ENCODE results near the gene KRTAP5-3.
A peak's percentile ranks its signal among the peaks of the same experiment; 100 is the strongest.
"Not testable (repeated sequence)": the region's sequence is repeated elsewhere in the genome, so short reads cannot be mapped to it uniquely, and the experiment has no call there.

KRTAP5-3 gene, protein sequence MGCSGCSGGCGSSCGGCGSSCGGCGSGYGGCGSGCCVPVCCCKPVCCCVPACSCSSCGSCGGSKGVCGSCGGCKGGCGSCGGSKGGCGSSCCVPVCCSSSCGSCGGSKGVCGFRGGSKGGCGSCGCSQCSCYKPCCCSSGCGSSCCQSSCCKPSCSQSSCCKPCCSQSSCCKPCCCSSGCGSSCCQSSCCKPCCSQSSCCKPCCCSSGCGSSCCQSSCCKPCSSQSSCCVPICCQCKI

DNA sequence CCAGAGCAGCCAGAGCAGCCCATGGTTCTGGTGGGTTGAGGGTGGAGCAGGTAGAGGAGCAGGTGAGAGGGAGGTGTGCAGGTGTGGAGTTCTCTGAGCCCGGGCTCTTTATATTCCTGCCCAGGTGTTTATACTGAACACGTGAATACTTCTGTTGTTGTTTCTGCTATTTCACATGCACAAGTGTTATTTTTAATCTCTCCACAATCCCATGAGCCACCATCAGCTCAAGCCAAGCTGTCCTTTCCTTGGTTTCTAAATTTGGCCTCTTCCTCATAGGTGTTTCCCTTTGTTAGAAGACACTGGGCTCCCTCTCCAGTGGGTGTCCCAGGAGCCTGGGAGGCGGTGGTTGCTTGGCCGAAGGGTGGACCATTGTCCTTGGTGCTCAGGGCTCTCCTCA lies at the start of gene KRTAP5-3:
Gene KRTAP5-3 (minus strand): TSS at position 101 of the 400 bp plus-strand sequence. CDS start 78 bp downstream, at position 23.
- no peak for DNase-seq

DNA sequence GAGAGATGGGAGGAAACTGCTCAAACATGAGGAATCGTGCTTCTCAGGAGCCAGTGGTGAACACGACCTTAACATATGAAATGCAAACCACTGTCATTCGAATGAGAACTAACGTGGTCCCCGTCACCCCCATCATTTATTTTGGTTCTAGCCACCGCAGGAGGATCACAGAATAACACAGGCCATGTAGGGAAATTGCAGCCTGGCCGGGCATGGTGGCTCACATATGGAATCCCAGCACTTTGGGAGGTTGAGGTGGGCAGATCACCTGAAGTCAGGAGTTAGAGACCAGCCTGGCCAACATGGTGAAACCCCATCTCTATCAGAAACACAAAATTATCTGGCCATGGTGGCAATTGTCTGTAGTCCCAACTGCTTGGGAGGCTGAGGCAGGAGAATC lies 48.4 kb upstream of the KRTAP5-3 start:
- DNase-seq: no peak

DNA sequence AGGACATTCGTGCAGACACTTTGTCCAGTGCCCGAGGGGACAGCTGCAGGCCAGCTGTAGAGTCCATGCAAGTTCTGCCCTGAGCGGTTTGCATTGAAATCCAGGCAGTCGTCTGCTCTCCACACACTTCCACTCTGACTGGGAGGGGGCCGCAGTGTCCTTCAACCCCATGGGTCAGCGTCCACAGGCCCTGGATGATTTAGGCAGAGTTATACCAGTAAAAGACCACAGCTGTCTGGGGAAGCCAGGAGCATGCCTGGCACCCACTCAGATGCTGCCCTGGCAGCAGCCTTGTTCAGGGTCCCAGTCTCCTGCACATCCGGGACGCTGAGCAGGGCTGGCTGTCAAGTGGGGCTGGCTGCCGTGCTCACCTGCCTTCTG lies 47.8 kb upstream of the KRTAP5-3 start:
- DNase-seq: no peak

DNA sequence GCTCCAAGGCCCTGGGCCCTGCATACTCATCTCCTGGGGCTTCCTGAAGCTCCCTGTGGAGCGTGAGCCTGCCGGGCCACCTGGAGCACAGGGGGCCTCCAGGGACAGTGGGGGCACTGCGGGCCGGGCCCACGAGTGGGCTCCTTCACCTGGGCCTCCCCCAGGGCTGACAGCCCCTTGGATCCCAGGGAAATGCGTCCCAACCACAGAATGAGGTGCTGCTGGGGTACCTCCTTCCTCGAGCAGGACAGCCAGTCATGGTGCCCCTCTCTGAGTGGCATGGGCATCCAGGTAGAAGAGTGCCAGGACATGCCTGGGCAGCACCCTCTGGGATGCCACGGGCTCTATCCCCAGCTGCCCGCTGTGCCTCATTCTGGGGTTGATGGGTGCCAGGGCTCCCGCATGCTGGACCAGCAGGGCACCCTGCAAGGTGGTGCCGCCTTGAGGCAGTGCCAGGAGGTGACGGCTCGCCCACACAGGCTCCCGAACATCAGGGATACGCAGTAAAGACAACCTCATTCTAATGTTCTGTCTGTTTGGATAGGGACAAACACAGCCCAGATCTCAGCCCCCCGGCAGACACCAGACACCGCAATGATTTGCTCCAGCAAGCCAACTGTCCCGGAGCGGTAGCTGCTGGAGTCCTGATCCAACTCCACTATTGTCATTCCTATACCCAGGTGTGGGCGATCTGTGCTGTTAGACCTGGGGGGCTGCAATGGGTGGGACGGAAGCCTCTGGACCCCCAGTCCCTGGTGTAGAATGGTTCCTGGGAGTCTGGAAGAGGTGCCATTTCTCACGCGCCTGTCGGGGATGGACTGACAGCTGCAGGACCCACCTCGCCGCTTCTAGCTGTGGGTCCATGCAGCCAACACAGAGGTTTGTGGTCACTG lies 47.2 kb upstream of the KRTAP5-3 start:
- DNase-seq: no peak

DNA sequence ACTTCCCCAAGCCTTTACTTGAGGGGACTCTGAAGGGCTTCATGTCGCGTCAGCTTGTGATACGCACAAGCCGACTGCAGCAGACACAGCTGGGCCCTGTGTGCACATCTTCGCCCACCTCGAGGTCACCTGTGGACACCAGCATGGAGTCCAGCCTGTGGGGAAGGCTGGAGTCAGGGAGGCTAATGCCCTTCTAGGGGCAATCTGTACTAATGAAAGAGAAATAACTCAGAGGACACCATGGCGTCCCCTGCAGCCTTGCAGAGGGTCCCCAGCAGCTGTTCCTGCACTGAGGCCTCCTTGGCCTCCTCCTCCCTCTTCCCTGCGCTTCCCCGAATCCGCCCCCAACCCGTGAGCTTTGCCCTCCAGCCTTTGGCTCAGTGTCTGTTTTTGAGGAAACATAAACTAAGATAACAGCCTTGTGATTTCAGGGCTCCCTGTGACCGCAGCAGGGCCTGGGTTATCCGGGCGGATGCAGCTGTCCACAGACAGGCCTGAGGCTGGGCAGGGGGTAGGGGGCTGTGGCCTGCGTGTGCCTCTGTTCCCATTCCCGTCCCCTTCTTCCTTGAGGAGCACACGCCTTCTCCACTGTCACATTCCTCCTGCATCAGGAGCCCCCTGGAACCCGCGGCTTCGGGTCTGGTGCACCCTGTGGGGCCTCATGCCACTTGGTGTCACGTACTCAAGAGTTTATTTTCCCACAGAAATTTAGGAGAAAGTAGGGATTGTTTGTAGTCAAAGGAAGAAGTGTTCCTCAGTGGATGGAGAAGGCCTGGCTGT lies 46.3 kb upstream of the KRTAP5-3 start:
- no peak for DNase-seq

DNA sequence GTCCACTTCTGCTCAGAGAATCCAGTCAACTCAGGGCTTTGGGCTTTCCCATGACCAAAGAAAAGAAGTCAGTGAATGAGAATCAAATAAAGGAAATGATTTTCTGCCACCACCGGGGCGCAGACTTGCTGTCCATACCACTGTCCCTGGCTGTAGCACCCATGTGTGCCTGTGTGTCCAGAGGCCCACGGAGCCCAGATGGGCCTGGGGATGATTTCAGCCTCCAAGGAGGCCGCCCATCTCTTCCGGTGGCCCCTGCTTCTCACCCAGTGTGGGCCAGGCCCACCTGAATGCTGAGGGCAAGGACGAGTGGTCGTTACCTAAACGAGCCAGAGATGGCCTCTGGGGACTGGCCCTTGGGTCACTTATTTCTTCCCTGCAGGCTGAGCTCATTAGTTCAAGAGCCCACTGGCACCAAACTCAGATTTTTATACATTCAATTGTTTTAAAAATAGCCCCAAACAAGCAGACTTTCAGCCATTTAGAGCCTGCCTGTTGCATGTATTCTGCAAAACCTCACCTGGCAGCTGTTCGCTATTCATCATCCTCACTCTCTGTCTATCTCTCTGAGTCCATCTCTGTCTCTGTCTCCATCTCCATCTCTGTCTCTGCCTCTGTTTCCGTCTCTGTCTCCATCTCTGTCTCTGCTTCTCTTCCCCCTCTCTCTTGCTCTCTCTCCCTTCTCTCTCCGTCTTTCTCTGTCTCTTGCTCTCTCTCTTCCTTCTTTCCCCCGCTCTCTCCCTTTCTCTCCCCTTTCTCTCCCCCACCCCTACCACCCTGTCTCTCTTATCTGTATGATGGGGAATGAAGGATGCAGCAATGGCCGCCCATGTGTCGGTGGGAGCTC lies 45.5 kb upstream of the KRTAP5-3 start:
- no peak for DNase-seq

DNA sequence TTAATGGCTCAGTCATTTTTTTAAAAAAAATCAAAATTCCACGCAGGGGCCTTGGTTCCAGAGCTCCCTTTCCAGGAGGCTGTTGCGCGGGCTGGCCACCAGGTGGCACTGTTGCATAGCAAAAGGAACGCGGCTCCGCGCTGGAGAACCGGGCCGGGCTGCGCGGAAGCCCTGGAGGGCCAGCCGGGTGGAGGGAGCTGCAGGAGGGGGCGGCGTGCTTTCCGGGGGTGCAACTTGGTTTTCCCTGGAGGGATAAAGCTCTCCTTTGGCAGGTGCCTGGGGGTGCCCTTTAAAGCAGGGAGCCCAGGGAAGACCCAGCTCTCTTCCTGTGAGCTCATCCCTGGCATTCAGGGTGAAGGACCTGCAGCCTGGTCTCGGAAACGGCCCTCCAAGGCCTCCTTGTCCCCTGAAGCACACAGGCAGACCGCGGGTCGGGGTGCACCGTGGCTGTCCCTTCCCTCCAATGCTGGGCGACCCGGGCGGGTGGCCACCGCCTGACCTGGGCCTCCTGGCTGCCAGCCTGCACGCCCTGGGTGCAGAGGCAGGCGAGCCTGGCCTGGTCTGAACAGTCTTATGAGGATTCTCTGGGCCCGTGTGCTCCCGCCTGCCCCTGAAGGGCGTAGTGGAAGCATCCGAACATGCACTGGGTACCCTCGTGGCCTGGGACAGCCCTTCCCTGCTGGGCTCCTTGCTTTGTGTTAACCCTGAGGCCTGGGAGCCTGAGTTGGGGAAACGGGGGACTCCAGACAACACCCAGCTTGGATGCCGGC lies 44.7 kb upstream of the KRTAP5-3 start:
- peak; percentile 15 for DNase-seq

DNA sequence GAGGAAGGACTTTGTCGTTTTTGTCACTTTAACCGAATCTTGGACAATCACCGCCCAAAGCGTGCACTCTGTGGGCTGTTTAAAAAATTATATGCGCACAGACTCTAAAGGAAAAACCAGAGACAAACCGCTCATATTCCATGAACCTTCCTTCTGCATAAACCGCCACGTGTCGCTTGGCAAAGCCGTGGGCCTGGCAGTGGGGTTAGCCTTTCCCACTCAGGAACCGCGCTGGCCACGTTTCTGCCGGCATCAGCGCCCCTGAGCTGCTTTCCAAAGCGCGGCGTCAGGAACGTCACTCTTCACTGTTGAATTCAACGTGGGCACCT lies 44.1 kb upstream of the KRTAP5-3 start:
- DNase-seq: no peak

DNA sequence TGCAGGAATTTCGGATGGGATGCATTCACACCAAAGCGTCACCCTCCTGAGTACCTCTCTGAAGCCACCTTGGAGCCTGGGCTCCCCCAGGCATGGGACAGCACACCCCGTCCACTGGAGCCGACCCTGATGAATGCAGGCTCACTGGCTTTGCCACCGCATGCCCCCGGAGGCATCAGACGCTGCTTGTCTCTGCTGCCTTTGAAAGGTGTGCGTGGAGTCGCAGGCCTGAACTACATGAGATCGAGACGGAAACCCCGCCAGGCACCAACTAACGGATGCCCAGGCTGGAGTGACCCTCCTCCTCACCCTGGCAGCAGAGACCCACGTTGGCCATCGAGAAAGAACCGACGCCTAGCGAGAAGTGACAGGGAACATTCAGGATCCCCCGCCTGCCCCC lies 43.8 kb upstream of the KRTAP5-3 start:
- no peak for DNase-seq

DNA sequence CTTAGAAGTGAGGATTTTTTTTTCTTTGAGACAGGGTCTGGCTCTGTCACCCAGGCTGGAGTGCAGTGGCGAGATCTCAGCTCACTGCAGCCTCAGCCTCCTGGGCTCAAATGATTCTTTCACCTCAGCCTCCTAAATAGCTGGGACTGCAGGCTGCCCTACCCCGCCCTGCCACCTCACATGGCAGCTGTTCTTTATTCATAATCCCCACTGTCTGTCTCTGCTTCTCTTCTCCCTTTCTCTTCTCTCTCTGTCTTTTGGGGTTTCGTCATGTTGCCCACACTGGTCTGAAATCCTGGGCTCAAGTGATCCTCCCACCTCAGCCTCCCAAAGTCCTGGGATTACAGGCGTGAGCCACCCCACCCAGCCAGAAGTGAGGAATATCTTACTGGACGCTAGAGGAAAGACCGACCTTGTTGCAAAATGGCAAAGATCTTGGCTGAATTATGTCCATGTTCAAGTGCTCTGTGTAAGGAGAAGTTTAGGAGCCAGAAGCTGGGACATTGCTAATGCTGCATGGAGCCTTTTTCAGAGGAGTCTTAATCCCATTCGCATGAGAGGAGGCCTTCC lies 43.2 kb upstream of the KRTAP5-3 start:
- no peak for DNase-seq

DNA sequence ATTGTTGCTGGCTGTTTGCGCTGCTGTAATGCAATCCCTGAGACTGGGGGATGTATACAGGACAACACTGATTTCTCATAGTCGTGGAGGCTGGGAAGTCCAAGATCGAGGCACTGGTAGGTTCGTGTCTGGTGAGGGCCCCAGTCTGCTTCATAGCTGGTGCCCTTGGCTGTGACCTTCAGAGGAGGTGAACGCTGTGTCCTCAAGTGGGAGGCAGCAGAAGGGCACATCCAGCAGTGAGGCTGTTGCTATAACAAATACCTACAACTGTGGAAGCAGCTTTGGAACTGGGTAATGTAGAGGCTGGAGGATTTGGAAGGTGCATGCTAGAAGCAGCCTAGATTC lies 42.6 kb upstream of the KRTAP5-3 start:
- DNase-seq: no peak

DNA sequence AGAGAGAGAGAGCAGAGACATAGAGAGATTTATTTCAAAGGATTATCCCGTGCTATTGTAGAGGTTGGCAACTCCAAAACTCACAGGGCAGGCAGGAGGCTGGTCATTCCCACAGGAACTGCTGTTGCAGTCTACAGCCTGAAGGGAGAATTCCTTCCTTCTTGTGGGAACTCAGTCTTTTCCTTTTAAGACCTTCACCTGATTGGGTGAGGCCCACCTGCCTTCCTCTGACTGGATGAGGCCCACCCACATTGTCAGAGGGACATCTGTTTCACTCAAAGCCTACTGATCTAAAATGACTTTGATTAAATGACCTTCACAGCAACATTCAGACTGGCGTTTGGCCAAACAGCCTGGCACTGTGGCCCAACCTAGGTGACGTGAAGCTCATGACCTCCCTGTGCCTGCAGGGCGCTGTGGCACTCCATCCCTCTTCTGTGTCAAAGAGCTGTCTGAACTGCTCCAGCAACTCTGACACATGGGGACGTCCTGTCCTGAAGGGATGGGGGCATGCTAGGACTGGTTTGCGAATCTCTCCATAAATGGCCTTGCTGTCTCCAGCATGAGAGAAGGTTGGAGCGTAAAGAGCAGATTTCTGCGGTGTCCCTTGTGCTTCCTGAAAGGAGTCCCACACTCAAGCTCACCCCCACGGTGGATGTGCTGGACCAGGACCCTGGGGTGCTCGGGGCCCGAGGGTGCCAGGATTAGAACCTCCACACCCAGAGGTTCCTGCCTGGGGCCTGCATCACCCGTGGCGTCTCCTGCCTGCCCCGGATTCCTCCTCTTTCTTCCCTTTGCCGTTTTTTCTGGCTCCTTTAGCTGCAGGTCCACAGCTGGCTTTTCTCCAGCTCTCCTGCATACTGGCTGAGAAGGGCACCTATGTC lies 42.0 kb upstream of the KRTAP5-3 start:
- DNase-seq: no peak

DNA sequence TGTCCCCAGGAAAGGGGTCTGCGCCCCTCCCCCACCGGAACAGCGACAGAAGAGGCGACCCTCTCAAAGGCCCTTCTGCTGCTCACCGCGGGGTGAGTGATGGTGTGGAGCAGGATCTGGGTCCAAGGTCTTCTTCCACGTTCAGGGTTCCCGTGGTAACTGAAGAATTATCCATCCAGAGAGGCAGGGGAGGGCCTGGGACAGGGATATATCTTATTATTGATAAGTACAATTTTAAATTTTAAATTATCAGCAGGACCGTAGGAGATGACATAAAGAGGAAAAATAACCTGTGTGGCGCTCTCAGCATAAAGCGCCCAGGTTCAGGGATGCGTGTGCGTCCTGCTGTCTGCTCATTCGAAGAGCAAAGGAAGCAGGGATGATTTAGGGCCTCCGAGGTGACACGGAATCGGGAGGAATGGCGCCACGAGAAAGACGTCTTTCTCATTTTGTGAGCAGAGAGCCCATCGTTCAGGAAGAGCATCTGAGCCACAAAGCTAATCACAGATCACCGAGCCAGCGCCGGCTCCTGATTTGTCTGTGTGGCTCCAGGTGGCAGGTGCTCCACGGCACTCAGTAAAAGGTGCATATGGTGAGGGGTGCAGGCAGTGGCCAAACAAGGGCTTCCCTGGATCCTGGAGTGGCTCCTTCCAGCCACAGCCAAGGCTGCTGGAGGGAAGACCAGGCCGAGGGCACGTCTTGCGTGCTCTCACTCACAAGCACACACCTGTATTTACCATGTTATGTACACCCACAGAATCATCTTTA lies 40.6 kb upstream of the KRTAP5-3 start:
- no peak for DNase-seq

DNA sequence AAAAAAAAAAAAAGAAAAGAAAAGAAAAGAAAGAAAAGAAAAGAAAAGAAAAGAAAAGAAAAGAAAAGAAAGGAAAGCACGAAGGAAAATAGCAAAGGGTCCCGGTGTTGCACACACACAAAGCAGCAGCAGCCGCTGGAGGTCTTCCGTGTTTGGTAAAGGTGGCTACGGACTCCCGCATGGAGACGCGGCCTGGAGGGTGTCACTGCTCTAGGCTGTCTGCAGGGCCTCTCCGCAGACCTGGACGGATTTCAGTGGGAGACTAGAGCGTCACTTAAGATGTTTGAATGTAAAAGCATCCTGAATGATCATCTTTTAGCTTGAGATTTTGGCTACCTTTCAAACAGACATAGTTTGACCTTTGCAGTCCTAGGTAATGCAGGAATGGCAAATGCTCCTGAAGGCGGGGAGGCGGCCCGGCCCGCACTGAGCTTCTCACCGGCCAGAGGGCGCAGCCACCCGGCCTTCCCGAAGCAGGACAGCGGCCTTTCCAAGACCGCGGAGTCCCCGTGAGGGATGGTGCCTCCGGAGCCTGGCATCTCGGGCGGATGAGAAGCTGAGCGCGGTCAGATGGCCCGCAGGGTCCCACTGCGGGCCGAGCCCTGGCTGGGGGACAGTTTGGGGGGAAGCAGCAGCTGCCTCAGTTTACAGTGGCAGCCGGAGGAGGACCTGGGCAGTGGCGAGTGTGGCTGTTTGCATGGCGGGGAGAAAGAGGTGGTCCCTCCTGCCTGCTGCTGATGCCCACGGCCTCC lies 39.8 kb upstream of the KRTAP5-3 start:
- no peak for DNase-seq

DNA sequence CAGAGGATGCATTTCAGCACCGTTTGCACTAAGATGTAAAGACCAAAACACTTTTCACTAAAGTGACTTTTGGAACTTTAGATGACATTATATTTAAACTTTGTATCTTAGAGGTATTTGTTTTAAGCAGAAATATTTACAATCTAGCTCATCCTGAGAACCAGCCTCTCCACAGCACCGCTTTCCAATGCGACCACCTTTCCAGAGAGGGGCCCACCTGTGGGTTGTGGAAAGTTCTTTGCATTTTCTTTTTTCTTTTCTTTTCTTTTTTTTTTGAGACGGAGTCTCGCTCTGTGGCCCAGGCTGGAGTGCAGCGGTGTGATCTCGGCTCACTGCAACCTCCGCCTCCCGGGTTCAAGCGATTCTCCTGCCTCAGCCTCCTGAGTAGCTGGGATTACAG lies 38.3 kb upstream of the KRTAP5-3 start:
- not testable (repeated sequence) for DNase-seq

DNA sequence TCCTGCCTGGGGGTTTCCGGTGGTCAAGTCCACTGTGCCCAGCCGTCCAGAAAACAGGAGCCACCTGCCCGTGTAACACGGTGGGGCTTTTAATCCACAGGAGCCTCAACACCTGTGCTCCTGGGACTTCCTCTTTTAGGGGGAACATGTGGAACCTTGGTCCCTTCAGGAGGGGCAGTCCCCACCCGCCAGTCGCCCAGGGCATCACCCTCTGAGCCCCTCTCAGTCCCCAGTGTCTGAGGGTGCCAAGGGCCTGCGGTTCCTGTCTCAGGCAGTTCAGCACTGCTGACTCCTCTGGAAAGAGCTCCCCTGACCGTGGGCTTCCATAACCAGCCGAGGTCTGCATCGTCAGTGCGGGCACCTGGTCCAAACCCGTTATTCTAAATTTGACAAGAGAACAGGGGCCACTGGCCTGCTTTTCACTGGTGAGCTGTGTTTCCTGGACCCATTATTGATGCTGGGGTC lies 37.1 kb upstream of the KRTAP5-3 start:
- DNase-seq: no peak

DNA sequence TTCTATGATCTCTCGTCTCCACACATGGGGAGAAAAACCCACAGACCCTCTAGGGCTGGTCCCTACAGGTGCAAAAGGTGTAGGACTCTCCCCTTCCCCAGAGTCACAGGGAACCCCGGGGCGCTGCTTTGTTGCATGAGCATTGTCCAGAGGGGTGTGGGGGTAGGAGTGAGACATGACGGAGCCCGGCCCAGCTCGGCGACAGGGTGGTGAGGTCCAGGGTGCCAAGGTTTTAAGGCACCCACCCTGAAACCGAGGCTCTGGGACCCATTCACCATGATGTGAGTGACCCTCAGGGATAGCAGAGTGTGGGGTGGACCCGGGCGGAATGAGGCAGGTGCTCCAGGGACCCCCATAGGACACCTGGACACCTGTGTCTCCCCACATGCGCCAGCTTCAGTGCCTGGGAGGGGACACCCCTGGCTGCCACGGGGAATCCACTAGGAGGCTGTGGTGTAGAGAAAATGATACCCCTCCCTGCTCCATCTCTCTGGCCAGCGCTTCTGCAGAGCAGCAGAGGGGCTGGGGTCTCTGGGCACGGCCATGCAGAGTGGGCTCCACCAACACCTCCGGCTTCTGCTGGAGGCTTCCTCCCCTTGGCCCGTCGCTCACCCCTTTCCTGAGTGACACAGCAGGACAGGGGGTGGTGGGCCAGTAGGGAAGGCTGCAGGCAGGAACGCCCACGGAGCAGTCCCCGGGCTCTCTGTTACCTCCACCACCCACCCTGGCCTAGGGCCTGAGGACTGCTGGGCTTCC lies 36.5 kb upstream of the KRTAP5-3 start:
- no peak for DNase-seq

DNA sequence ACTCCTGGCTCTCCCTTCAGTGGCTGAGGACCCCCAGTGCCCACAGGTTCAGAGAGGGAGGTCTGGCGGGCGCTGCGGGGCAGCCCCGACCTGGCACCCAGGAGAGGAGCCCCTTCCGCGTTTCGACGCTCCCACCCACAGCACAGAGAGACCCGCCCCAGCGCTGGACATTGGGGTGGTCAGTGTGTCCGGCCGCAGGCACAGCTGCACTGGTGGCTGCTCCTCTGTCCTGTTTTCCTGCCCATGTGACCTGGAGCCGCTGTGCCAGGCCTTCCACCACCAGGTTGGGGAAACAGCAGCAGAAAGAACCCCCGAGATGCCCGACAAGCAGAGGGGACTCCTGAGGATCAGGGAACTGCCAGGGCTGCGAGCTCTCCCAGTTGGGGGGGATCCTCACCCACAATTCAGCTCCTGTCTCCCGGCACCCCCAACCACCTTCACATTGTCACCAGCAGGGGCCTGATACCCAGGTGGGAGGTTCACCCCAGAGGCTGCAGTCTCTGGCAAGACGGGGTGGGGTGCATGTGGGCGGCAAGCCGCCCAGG lies 35.0 kb upstream of the KRTAP5-3 start:
- DNase-seq: no peak
